ENCODE results near the gene PYGO2.
"Not testable (repeated sequence)": the region's sequence is repeated elsewhere in the genome, so short reads cannot be mapped to it uniquely, and the experiment has no call there.

PYGO2 gene

GRCh38 chr1:155000726-155001424 lies 39.3 kb upstream of the PYGO2 start:
- peak; percentile 58 to 67 for DNase-seq (ENCODE audit: low read depth in 1 of 2, low spot score in 1 of 2)

- no peak for DNase-seq (ENCODE audit: low read depth in 1 of 2, low spot score in 1 of 2)
Measured at GRCh38 chr1:155000411-155000725, 38.8 kb upstream of the PYGO2 start.

- DNase-seq (ENCODE audit: low read depth in 1 of 2, low spot score in 1 of 2): peak in 1 of 2 donors; percentile 49
Measured at GRCh38 chr1:154999571-155000410, 38.2 kb upstream of the PYGO2 start.

GRCh38 chr1:154998818-154999570 lies 37.4 kb upstream of the PYGO2 start:
- DNase-seq (ENCODE audit: low read depth in 1 of 2, low spot score in 1 of 2): peak; percentile 61 to 74

GRCh38 chr1:154998201-154998780 lies 36.7 kb upstream of the PYGO2 start:
- no peak for DNase-seq (ENCODE audit: low read depth in 1 of 2, low spot score in 1 of 2)

- DNase-seq (ENCODE audit: low read depth in 1 of 2, low spot score in 1 of 2): no peak
Measured at GRCh38 chr1:154996966-154997701, 35.6 kb upstream of the PYGO2 start.

GRCh38 chr1:154995301-154995983 lies 33.9 kb upstream of the PYGO2 start:
- DNase-seq (ENCODE audit: low read depth in 1 of 2, low spot score in 1 of 2): not testable (repeated sequence)

GRCh38 chr1:154994591-154994990 lies 33.0 kb upstream of the PYGO2 start:
- no peak for DNase-seq (ENCODE audit: low read depth in 1 of 2, low spot score in 1 of 2)

- DNase-seq (ENCODE audit: low read depth in 1 of 2, low spot score in 1 of 2): no peak
Measured at GRCh38 chr1:154994269-154994587, 32.6 kb upstream of the PYGO2 start.

- DNase-seq (ENCODE audit: low read depth in 1 of 2, low spot score in 1 of 2): no peak
Measured at GRCh38 chr1:154993572-154994268, 32.1 kb upstream of the PYGO2 start, which contains the start of gene LENEP. TSS of gene LENEP (plus strand) at chr1:154993586. CDS start at chr1:154993608, 22 bp downstream.

- no peak for DNase-seq (ENCODE audit: low read depth in 1 of 2, low spot score in 1 of 2)
Measured at GRCh38 chr1:154992721-154993571, 31.4 kb upstream of the PYGO2 start.

- no peak for DNase-seq (ENCODE audit: low read depth in 1 of 2, low spot score in 1 of 2)
Measured at GRCh38 chr1:154990276-154990675, 28.7 kb upstream of the PYGO2 start.

- DNase-seq (ENCODE audit: low read depth in 1 of 2, low spot score in 1 of 2): no peak
Measured at GRCh38 chr1:154989195-154989860, 27.7 kb upstream of the PYGO2 start.

- no peak for DNase-seq (ENCODE audit: low read depth in 1 of 2, low spot score in 1 of 2)
Measured at GRCh38 chr1:154988058-154988954, 26.7 kb upstream of the PYGO2 start.

GRCh38 chr1:154987326-154987725 lies 25.7 kb upstream of the PYGO2 start:
- DNase-seq (ENCODE audit: low read depth in 1 of 2, low spot score in 1 of 2): no peak

GRCh38 chr1:154986736-154987135 lies 25.2 kb upstream of the PYGO2 start:
- DNase-seq (ENCODE audit: low read depth in 1 of 2, low spot score in 1 of 2): not testable (repeated sequence)

GRCh38 chr1:154983776-154984466 lies 22.3 kb upstream of the PYGO2 start:
- no peak for DNase-seq (ENCODE audit: low read depth in 1 of 2, low spot score in 1 of 2)
